Mucosa of stomach (tissue), 1 donor: ENCODE data around the gene CADM3.

Experiments
- H3K27me3 ChIP-seq: one replicate; pipeline ENCODE4 v1.7.0; 2013; ENCODE audit warnings: mild to moderate bottlenecking, low read length; ENCODE audit not compliant: control insufficient read depth, insufficient read depth
- H3K36me3 ChIP-seq: one replicate; pipeline ENCODE4 v1.7.0; 2013; ENCODE audit warnings: low read length; ENCODE audit not compliant: control insufficient read depth, insufficient read depth
- H3K4me1 ChIP-seq: one replicate; pipeline ENCODE4 v1.7.0; 2013; ENCODE audit warnings: mild to moderate bottlenecking, low read length; ENCODE audit not compliant: control insufficient read depth, insufficient read depth
- H3K4me3 ChIP-seq: one replicate; pipeline ENCODE4 v1.7.0; 2013; ENCODE audit warnings: low read length
- H3K9ac ChIP-seq: one replicate; pipeline ENCODE4 v1.7.0; 2013; ENCODE audit warnings: mild to moderate bottlenecking, low read length, moderate library complexity
- H3K9me3 ChIP-seq: one replicate; pipeline ENCODE4 v1.7.0; 2013; ENCODE audit warnings: mild to moderate bottlenecking, low read length, moderate library complexity; ENCODE audit not compliant: control insufficient read depth
- donor health status: Pancreatic carcinoma.

Gene CADM3

DNA sequence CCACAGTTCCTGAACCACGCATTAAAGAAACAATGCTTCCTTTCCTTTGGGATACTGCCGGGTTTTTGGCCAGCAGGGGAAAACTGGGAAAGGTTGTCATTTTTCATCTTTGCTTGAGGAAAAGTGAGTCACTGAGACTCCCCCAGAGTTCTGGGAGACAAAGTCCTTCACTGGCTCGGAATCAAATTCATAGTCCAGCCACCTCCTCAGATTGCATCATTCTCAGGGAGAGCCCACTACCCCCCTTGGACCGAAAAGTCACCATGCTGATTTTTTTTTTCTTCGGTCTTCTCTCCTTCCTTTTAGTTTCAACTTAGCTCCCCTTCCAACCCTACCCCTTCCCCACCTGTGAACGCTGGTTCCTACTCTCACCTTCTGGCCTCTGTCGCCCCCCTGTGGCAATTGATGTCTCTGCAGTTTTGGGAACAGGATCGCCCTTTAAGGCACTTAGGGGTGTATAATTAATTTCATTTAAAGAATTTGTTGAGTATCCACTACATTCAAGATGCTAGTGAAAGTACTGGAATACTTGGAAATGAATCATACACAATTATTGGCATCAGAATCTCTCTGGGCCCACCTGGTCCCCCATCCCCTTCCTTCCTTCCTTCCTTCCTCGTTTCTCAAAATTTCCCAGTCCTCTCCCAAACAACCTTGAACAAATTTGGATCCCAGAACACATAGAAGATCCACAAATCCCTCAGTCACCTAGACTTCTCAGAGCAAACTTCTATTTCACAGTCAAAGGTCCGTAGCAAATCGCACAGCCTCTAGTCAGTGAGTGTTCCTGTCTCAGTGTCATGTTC, 40.1 kb downstream of the CADM3 start:
- Histone ChIP-seq H3K4me1 (no peaks in the 10 kb centered on the region), H3K36me3 (no peaks in the 10 kb centered on the region), H3K4me3 (no peak overlapping the region), H3K9me3 (no peaks in the 10 kb centered on the region), H3K27me3 (peaks cover 24% of the 10 kb centered on the region), H3K9ac (no peak overlapping the region)

DNA sequence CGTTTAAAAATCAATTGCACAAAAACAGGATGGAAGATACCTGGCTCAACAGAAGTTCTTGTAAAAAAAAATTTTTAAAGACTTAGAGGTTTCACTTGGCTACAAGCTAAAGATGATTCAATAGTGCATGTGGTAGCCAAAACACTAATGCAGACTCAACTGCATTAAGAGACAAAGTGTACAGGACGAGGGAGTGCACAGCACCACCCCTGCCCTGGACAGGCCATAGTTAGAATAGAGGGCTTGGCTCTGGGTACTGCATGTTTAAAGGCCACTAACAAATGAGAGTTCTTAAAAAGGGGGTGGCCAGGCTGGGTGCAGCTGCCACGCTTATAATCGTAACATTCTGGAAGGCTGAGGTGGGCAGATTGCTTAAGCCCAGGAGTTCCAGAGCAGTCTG, 41.2 kb downstream of the CADM3 start:
- H3K27me3 ChIP-seq = peaks cover 20% of the 10 kb centered on the region
- H3K9me3 ChIP-seq = no peaks in the 10 kb centered on the region
- H3K36me3 ChIP-seq = no peaks in the 10 kb centered on the region
- H3K9ac ChIP-seq = no peak overlapping the region
- H3K4me1 ChIP-seq = no peaks in the 10 kb centered on the region
- no peak overlapping the region for H3K4me3 ChIP-seq

DNA sequence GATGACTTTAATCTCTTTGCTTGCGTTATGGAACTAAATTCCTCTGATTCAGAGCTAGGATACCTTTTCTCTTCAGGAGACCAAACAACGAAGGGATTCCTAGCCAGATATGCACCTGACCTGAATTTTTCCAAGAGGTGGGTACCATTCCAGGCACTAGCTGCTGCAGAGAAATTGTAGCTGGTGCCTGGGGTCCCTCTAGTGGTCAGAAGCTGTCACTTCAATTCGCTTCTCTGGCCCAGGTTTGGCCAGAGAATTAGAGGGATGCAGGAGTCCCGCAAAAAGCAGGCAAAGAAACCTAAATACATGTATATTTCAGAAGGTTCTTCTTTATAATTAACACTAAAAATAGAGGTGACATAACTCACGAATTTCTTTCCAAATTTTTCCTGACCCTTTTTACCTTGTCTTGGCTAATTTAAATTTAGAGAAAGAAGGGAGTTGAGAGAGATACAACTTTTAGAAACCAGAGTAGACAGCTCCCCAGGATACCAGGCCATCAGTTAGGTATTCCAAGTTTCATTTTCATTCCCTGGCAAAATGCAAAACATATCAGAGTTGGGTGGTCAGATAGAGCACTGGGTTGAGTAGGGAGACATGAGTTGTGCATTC, 42.8 kb downstream of the CADM3 start:
- H3K4me1 ChIP-seq = no peaks in the 10 kb centered on the region
- H3K9me3 ChIP-seq = no peaks in the 10 kb centered on the region
- no peak overlapping the region for H3K4me3 ChIP-seq
- no peak overlapping the region for H3K9ac ChIP-seq
- H3K36me3 ChIP-seq = no peaks in the 10 kb centered on the region
- peaks cover 12% of the 10 kb centered on the region for H3K27me3 ChIP-seq

DNA sequence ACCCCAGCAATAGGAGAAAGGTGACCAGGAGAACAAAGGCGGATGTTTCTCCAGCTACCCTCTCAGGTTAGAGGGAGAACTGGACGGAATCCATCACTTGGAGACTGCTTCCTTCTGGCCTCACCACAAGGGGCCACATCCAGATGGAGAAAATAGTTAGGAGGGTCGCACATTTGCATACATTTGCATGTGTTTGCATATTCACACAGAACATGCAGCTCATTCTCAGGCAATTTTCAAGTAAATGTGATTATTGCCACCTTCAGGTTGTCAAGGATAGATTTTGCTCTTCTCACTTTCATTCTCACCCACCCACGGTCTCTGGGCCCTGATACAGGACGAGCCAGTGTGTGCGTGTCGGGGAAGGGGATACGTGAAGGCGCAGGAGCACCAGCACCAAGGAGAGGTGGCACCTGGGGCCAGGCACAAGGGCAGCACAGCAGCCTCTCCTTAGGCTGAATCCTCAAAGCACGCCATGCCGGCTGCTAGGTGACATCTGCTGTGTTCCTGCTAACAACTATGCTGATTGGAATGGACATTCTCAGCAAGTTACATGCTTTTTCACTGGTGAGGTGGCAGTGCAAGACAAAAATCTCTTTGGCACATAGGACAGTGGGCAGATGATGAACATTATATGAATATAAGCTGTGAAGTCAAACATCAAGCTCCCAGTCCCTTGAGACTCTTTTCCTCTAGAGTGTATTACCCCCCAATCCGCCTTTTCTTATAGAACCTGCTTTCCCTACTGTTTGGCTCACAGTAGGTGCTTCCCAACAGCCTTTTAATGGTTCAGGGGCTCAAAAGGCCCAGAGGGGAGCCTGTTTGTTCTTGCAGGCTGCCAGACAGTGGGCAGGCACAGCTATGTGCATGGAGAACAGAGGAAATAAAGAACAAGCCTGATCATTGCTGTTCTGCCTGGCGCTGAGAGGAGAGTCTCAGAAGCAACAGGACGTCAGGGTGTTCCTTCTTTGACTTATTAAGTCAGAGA, 47.5 kb downstream of the CADM3 start:
- Histone ChIP-seq H3K27me3 (peaks cover 9% of the 10 kb centered on the region), H3K4me3 (no peak overlapping the region), H3K9ac (no peak overlapping the region), H3K36me3 (no peaks in the 10 kb centered on the region), H3K4me1 (no peaks in the 10 kb centered on the region), H3K9me3 (no peaks in the 10 kb centered on the region)

DNA sequence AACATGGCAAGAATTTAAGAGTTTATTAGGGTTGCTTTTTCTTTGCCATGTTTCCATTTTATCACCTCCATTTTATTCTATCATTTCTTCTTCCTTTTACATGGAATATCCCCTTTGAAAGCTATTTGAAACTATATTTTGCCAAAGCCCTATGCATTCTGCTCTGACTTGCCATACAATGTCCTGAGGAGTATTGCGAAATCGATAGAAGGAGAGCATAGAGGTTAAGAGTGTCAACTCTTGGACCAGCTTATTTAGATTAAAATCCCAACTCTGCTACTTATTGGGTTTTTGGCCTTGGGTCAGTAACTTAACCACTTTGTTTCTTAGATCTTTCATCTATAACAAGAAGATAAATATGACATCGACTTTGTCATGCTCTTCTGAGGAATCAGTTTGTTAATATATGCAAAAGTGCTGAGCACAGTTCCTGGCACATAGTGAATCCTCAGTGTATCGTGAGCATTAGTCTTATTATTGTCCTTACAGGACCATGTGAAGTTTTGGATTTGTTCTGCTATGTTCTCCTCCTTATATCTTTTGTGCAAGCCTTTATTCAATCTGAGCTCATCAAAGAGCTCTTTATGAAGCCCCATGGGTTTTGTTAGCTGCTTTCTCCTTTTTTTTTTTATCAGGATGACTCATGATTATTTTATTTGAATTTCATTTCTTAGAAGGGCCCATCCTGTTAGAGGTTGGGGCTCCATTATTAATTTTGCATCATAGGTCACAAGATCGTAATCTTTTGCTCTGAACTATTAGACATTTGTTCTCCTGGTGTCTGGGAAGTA, 50.9 kb downstream of the CADM3 start:
- Histone ChIP-seq H3K4me3 (no peak overlapping the region), H3K4me1 (no peaks in the 10 kb centered on the region), H3K9ac (no peak overlapping the region), H3K36me3 (no peaks in the 10 kb centered on the region), H3K27me3 (peaks cover 5% of the 10 kb centered on the region), H3K9me3 (no peaks in the 10 kb centered on the region)

DNA sequence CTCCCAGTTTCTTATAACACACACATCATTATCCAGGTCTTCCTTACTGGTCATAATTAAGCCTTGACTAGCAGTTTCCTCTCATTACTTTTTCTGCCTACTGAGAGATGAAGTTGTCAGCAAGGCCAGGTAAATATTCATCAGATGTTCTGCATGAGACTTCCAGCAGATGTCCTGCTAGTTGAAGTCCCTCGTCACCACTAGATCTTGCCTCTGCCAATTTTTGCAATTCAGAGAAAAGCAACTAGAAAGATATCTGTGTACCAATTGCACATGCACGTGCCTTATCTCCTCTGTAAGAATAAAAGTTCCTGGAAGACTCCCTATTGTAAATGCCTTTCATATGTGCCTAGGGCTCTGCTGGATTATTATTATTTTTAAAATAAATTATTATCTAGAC, 51.6 kb downstream of the CADM3 start:
- Histone ChIP-seq H3K9me3 (no peaks in the 10 kb centered on the region), H3K27me3 (peaks cover 5% of the 10 kb centered on the region), H3K4me3 (no peak overlapping the region), H3K9ac (no peak overlapping the region), H3K36me3 (no peaks in the 10 kb centered on the region), H3K4me1 (no peaks in the 10 kb centered on the region)

DNA sequence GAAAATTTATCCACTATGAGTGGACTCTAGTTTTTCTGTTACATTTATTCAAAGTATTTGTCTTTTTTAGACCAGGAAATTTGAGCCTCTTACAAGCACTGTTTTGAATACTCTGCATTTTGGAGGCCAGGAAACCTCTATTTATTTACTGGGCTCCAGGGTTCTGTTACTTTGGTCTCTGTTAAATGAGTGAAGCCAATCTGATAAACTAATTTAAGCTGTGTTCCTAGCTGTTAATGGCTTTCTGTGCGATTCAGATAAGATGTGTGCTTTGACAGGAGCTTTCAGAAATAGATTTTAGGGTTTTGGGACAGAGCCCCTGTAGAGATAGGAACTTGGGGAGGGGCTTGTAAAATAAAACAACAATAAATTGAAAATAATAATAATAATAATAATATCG, 57.1 kb downstream of the CADM3 start:
- no peak overlapping the region for H3K9ac ChIP-seq
- peaks cover 5% of the 10 kb centered on the region for H3K27me3 ChIP-seq
- H3K36me3 ChIP-seq = no peaks in the 10 kb centered on the region
- no peaks in the 10 kb centered on the region for H3K4me1 ChIP-seq
- H3K9me3 ChIP-seq = no peaks in the 10 kb centered on the region
- no peak overlapping the region for H3K4me3 ChIP-seq

DNA sequence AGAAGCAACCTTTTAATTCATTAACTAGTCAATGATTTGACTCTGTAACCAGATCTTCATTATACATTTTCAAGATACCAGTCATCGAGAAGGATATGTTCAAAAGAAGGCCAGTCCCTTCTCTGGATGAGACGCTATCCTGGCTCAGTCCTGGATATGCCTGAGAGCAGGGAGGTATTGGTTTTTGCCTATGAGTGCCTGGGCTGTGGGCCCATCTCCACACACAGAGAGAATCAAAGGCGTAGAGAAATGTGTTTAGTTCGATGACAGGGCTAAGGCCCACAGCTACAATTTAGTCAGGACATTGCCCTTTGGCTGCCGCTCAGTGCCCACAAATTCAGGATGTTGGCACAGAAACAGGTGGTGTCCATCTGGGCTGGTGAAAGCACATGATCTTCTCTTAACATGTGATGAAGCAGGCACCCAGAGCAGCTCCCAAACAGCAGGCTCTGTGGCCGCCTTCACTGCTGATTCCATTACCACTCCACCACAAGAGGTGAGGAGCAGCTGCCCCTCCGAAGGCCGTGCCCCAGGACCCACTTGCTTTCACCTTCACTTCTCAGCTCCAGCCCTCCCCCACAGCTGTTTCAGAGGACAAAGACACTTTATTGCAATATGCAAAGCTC, 58.0 kb downstream of the CADM3 start:
- no peaks in the 10 kb centered on the region for H3K36me3 ChIP-seq
- peaks cover 3% of the 10 kb centered on the region for H3K27me3 ChIP-seq
- H3K9me3 ChIP-seq = no peaks in the 10 kb centered on the region
- no peak overlapping the region for H3K4me3 ChIP-seq
- no peak overlapping the region for H3K9ac ChIP-seq
- no peaks in the 10 kb centered on the region for H3K4me1 ChIP-seq

DNA sequence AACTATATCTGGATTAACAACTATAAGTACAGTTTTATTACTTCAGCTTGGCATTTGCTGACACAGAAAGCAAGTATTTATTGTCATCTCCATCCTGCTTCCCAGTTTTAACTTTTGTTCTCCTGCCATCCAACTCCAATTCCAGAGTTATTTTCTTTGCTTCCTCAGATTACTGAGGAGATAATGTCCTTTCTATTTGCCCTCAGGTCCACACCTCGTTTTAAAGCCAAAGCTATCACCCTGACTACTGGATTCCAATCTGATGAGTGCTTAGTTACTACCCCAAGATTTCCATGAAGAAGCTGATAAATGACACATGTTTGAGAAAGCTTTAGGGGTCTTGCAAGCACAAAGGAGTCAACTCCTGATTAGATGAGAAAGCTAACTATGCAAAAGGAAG, 58.5 kb downstream of the CADM3 start:
- H3K4me1 ChIP-seq = no peaks in the 10 kb centered on the region
- H3K9me3 ChIP-seq = no peaks in the 10 kb centered on the region
- H3K9ac ChIP-seq = no peak overlapping the region
- no peaks in the 10 kb centered on the region for H3K36me3 ChIP-seq
- H3K4me3 ChIP-seq = no peak overlapping the region
- no peaks in the 10 kb centered on the region for H3K27me3 ChIP-seq

DNA sequence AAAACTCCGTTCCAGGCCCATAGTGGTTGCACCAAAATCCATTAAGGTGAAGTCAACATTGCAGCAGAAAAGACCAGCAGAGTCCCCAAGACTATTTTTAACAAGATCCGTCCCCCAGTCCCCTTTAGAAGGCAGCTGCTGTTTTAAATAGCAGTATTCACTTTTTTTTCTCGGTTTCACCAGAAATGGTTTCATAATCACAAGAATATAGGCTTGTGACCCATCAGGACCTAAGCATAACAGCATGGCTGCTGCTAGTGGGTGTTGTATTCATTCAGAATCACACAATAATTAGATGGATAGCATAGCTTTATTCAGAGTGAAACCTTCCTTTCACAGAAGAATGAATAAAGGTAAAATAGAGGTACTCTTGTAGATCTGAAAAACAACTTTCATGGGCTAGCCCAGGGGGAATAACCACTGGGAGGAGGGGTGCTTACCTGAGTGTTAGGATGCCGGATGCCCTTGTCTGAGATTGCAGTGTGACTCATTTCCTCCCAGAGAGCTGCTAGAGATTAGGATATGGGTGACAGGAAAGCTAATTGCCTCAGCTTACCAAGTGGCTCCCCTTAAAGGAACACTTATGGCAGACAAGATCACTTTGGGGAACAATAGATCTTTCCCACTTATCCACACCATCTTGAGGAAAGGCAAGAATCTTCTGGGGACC, 68.3 kb downstream of the CADM3 start:
- no peaks in the 10 kb centered on the region for H3K36me3 ChIP-seq
- no peaks in the 10 kb centered on the region for H3K4me1 ChIP-seq
- no peak overlapping the region for H3K9ac ChIP-seq
- no peaks in the 10 kb centered on the region for H3K27me3 ChIP-seq
- H3K4me3 ChIP-seq = no peak overlapping the region
- H3K9me3 ChIP-seq = no peaks in the 10 kb centered on the region

DNA sequence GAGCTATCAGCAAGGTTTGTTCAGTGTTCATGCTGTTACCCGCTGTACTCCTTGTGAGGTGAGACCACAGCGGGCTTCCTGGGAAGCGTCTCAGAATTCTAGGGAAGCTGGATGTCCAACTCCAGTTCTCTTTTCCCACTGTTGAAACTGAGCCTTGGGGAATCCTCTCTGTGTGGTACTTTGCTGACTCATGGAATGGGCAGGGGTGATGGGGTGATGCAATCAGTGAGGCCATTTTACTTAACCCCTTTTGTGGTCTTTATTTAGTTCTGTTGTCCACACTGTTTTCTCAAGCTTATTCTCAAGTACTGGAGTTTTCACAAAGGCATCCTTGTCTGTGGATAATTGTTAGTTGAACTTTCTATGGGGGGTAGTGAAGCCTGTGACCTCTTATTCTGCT, 75.9 kb downstream of the CADM3 start:
- Histone ChIP-seq H3K4me3 (no peak overlapping the region), H3K27me3 (no peaks in the 10 kb centered on the region), H3K4me1 (no peaks in the 10 kb centered on the region), H3K9ac (no peak overlapping the region), H3K36me3 (no peaks in the 10 kb centered on the region), H3K9me3 (no peaks in the 10 kb centered on the region)
